Testis (tissue), 3 donors: ENCODE measurements around the gene MEGF11. TPM values are rescaled to one million over a fixed set of nuclear protein-coding genes. Genes with fewer than 3 reads are reported as not detected.

Experiments
- DNase-seq: peaks from one replicate; pipeline ENCODE4 v3.0.0-alpha.2; 2019
- H3K27ac ChIP-seq, 2 donors: fragments of 200-600 bp; sonication (generic); one replicate each; pipeline ENCODE4 v1.5.1; 2019
- H3K27me3 ChIP-seq: fragments of 200-600 bp; sonication (generic); one replicate; pipeline ENCODE4 v1.5.1; 2019
- H3K36me3 ChIP-seq: fragments of 200-600 bp; sonication (generic); one replicate; pipeline ENCODE4 v1.5.1; 2017; ENCODE audit warnings: low read depth; ENCODE audit errors: missing control alignments
- H3K4me1 ChIP-seq: fragments of 200-600 bp; sonication (generic); one replicate; pipeline ENCODE4 v1.5.1; 2019
- H3K4me3 ChIP-seq, 2 donors: fragments of 200-600 bp; sonication (generic); one replicate each; pipeline ENCODE4 v1.5.1; 2017 to 2019
- H3K9me3 ChIP-seq: fragments of 200-600 bp; sonication (generic); one replicate; pipeline ENCODE4 v1.5.1; 2017
- CTCF ChIP-seq, 3 experiments: fragments of 450-650 bp in 2 of 3; fragments of 200-600 bp in 1 of 3; sonication (generic) in 1 of 3; IDR thresholded peaks; one replicate each; pipeline ENCODE4 v1.5.1; 2016 to 2019; ENCODE audit warnings: antibody characterized with exemption in 3 of 3, mild to moderate bottlenecking in 2 of 3, moderate library complexity in 1 of 3
- POLR2A ChIP-seq: fragments of 450-650 bp; IDR thresholded peaks from one replicate; pipeline ENCODE4 v1.6.1; 2017; ENCODE audit warnings: antibody characterized with exemption, mild to moderate bottlenecking, moderate library complexity
- WGBS, 2 donors: methylation state at CpG; one replicate each; pipeline ENCODE4 v1.1.5; 2018; 5-methylcytosine and 5-hydroxymethylcytosine counted together
- intact Hi-C: fragments of 100-400 bp; cut with DNase I; formaldehyde crosslinking; loops from one replicate; pipeline ENCODE4 v1.15.1; 2023; ENCODE audit warnings: low total_unique reads
- polyA plus RNA-seq: library from polyadenylated mRNA; stranded (reverse); fragments of 350-450 nt; fragmentation: Illumina TruSeq; extraction: RNeasy Lipid Tissue Mini Kit (QIAGEN cat#74804); gene quantifications from one replicate; pipeline ENCODE4 v1.2.3, GENCODE V29; 2014; ENCODE audit warnings: low read depth, low replicate concordance; ENCODE audit not compliant: insufficient read depth
- total RNA-seq, 2 donors: library from RNA; depleted of rRNA; stranded (reverse); fragments of >200 nt; gene quantifications; one replicate each; pipeline ENCODE4 v1.2.3, GENCODE V29; 2016

Gene MEGF11
- total and polyA plus RNA-seq, 3 donors from 2014 or later, result 4.5 to 18.7 (median 8.6) TPM

- no peaks in the 10 kb centered on the region for H3K9me3 ChIP-seq
- no peaks in the 10 kb centered on the region for H3K27me3 ChIP-seq
- WGBS, 2 donors, result 40 to 46% methylated on average over 8 of the region's 8 CpGs
- DNase-seq, result no peak
- intact Hi-C loops, result no loop called here
- H3K4me3 ChIP-seq, result no peak overlapping the region
- no peak overlapping the region for H3K27ac ChIP-seq
- no peak for TF ChIP-seq POLR2A
- no peak for TF ChIP-seq CTCF (IDR thresholded peaks at IDR 0.05)
- H3K4me1 ChIP-seq, result no peaks in the 10 kb centered on the region
- no peaks in the 10 kb centered on the region for H3K36me3 ChIP-seq
Observed at GRCh38 chr15:66001717-66002426, 251.7 kb downstream of the MEGF11 start.

GRCh38 chr15:66001042-66001441, 252.5 kb downstream of the MEGF11 start:
- no peaks in the 10 kb centered on the region for H3K36me3 ChIP-seq
- no peak for DNase-seq
- H3K9me3 ChIP-seq, result no peaks in the 10 kb centered on the region
- H3K27me3 ChIP-seq, result no peaks in the 10 kb centered on the region
- H3K4me3 ChIP-seq, result no peak overlapping the region
- 56 to 66% methylated on average over 5 of the region's 5 CpGs for WGBS, 2 donors
- TF ChIP-seq POLR2A, result no peak
- TF ChIP-seq CTCF (IDR thresholded peaks at IDR 0.05), result no peak
- no peak overlapping the region for H3K27ac ChIP-seq
- no peaks in the 10 kb centered on the region for H3K4me1 ChIP-seq
- intact Hi-C loops, result no loop called here

GRCh38 chr15:65998486-65998885, 255.1 kb downstream of the MEGF11 start:
- WGBS, 2 donors, result 66 to 71% methylated on average over 8 to 9 of the region's 9 CpGs
- H3K4me1 ChIP-seq, result no peaks in the 10 kb centered on the region
- H3K9me3 ChIP-seq, result no peaks in the 10 kb centered on the region
- TF ChIP-seq POLR2A, result no peak
- no peak for TF ChIP-seq CTCF (IDR thresholded peaks at IDR 0.05)
- H3K36me3 ChIP-seq, result no peaks in the 10 kb centered on the region
- no peak for DNase-seq
- intact Hi-C loops, result no loop called here
- no peaks in the 10 kb centered on the region for H3K27me3 ChIP-seq
- H3K27ac ChIP-seq, result no peak overlapping the region
- no peak overlapping the region for H3K4me3 ChIP-seq

- Histone ChIP-seq H3K27ac (no peak overlapping the region), H3K9me3 (no peaks in the 10 kb centered on the region), H3K27me3 (no peaks in the 10 kb centered on the region), H3K36me3 (no peaks in the 10 kb centered on the region), H3K4me3 (no peak overlapping the region), H3K4me1 (no peaks in the 10 kb centered on the region)
- no peak for TF ChIP-seq CTCF (IDR thresholded peaks at IDR 0.05)
- TF ChIP-seq POLR2A, result no peak
- intact Hi-C loops, result no loop called here
- DNase-seq, result no peak
- 70 to 79% methylated on average over 5 of the region's 5 CpGs for WGBS, 2 donors
Observed at GRCh38 chr15:65996901-65997300, 256.6 kb downstream of the MEGF11 start.

- TF ChIP-seq CTCF (IDR thresholded peaks at IDR 0.05), result no peak
- no peak for TF ChIP-seq POLR2A
- WGBS, 2 donors, result 71 to 76% methylated on average over 4 of the region's 4 CpGs
- H3K9me3 ChIP-seq, result no peaks in the 10 kb centered on the region
- intact Hi-C loops, result no loop called here
- no peaks in the 10 kb centered on the region for H3K36me3 ChIP-seq
- no peaks in the 10 kb centered on the region for H3K27me3 ChIP-seq
- H3K4me1 ChIP-seq, result no peaks in the 10 kb centered on the region
- no peak overlapping the region for H3K27ac ChIP-seq
- DNase-seq, result no peak
- no peak overlapping the region for H3K4me3 ChIP-seq
Observed at GRCh38 chr15:65994832-65995231, 258.7 kb downstream of the MEGF11 start.
